Right cardiac atrium (tissue), 5 donors: ENCODE data around the gene DGKQ. TPM values are rescaled to one million over a fixed set of nuclear protein-coding genes. Genes with fewer than 3 reads are reported as not detected.

Source experiments
- ATAC-seq, 2 donors: fragments of 200-7000 bp; cut with Tn5 transposase; one replicate each; pipeline versions ENCODE4 v1.8.0 to v1.9.1; 2020; ENCODE audit warnings: moderate library complexity in 2 of 2, mild to moderate bottlenecking in 1 of 2
- DNase-seq, 3 donors: peaks; one replicate each; pipeline ENCODE4 v3.0.0-alpha.2; 2020
- H3K27ac ChIP-seq: one replicate; pipeline ENCODE4 v1.5.1; 2013; ENCODE audit warnings: mild to moderate bottlenecking, low read length, control low read depth, moderate library complexity
- H3K27me3 ChIP-seq: one replicate; pipeline ENCODE4 v1.6.1; 2013; ENCODE audit not compliant: control insufficient read depth, insufficient read depth
- H3K4me1 ChIP-seq: one replicate; pipeline ENCODE4 v1.6.1; 2013; ENCODE audit warnings: low read length; ENCODE audit not compliant: control insufficient read depth, insufficient read depth
- H3K4me3 ChIP-seq: one replicate; pipeline ENCODE4 v1.5.1; 2013; ENCODE audit warnings: low read length, control low read depth
- H3K9me3 ChIP-seq: one replicate; pipeline ENCODE4 v1.6.1; 2013; ENCODE audit warnings: low read length; ENCODE audit not compliant: control insufficient read depth
- WGBS: extraction: QIAGEN DNeasy Blood & Tissue Kit; methylation state at CpG from one replicate; pipeline ENCODE4 v1.1.7; 2013; 5-methylcytosine and 5-hydroxymethylcytosine counted together
- intact Hi-C, 4 donors: fragments of 100-400 bp; cut with DNase I; formaldehyde crosslinking; loops; one replicate each; pipeline versions ENCODE4 v1.11.0 to v1.14.0; 2022 to 2023
- polyA plus RNA-seq: library from polyadenylated mRNA; stranded (reverse); fragments of 200-250 nt; gene quantifications from one replicate; pipeline ENCODE4 v1.2.3, GENCODE V29; 2013
- total RNA-seq, 4 donors: library from RNA; stranded (reverse); fragmentation: NEBNext Ultra II Directional; extraction: Animal tissue kit (Norgen Biotek cat#: 25700); gene quantifications; one replicate each; pipeline ENCODE4 v1.2.1, GENCODE V29; 2021
- donor health status: healthy with polysubstance abuse.
- donor health status: DM: no; HTN: yes; CAD: no.
- donor health status: DM: no; HTN: no; CAD: no.
- donor health status: DM: no; HTN: yes; CAD: no; lungs with severe emphysema.
- donor health status: DM: yes; HTN: yes; CAD: no.

The DGKQ gene
- total and polyA plus RNA-seq, 5 donors = 3.6 to 4.9 (median 4.5) TPM

GRCh38 chr4:991451-992296 lies 18.3 kb upstream of the DGKQ start:
- intact Hi-C loops = no loop called here
- 93% methylated on average over 50 of the region's 50 CpGs for WGBS
- DNase-seq (peak; percentile 17 to 56 (median 54)), ATAC-seq (no peak)
- Histone ChIP-seq H3K27me3 (no peaks in the 10 kb centered on the region), H3K9me3 (no peaks in the 10 kb centered on the region), H3K4me3 (no peak overlapping the region), H3K4me1 (no peaks in the 10 kb centered on the region), H3K27ac (no peak overlapping the region)

- no peaks in the 10 kb centered on the region for H3K27me3 ChIP-seq
- H3K27ac ChIP-seq = no peak overlapping the region
- no peaks in the 10 kb centered on the region for H3K4me1 ChIP-seq
- 90% methylated on average over 26 of the region's 26 CpGs for WGBS
- DNase-seq = peak; percentile 16 to 54 (median 50)
- no peak overlapping the region for H3K4me3 ChIP-seq
- no peak for ATAC-seq
- H3K9me3 ChIP-seq = no peaks in the 10 kb centered on the region
- intact Hi-C loops = no loop called here
Observed at GRCh38 chr4:990746-991367, 17.5 kb upstream of the DGKQ start.

- peak; percentile 13 to 61 (median 46) for DNase-seq
- 96% methylated on average over 58 of the region's 58 CpGs for WGBS
- H3K27me3 ChIP-seq = no peaks in the 10 kb centered on the region
- intact Hi-C loops = loop anchor here in 1 of 4 donors (10.0 kb wide), 1 partner anchor 235 kb away; no protein-coding TSS in a partner anchor
- no peak for ATAC-seq
- H3K9me3 ChIP-seq = no peaks in the 10 kb centered on the region
- no peak overlapping the region for H3K4me3 ChIP-seq
- H3K4me1 ChIP-seq = no peaks in the 10 kb centered on the region
- no peak overlapping the region for H3K27ac ChIP-seq
Observed at GRCh38 chr4:989722-990471, 16.5 kb upstream of the DGKQ start.

- H3K27me3 ChIP-seq = no peaks in the 10 kb centered on the region
- ATAC-seq (no peak), DNase-seq (peak; percentile 13 to 63 (median 40))
- no peaks in the 10 kb centered on the region for H3K9me3 ChIP-seq
- H3K4me3 ChIP-seq = no peak overlapping the region
- no peak overlapping the region for H3K27ac ChIP-seq
- 89% methylated on average over 69 of the region's 69 CpGs for WGBS
- H3K4me1 ChIP-seq = no peaks in the 10 kb centered on the region
- intact Hi-C loops = loop anchor here in 1 of 4 donors (10.0 kb wide), 1 partner anchor 234 kb away; no protein-coding TSS in a partner anchor
Observed at GRCh38 chr4:988726-989721, 15.7 kb upstream of the DGKQ start.

- peak in 2 of 3 donors; percentile 55 to 65 for DNase-seq
- ATAC-seq = no peak
- no peaks in the 10 kb centered on the region for H3K4me1 ChIP-seq
- no peak overlapping the region for H3K27ac ChIP-seq
- peak overlapping the region; percentile 74 for H3K4me3 ChIP-seq
- 79% methylated on average over 37 of the region's 37 CpGs for WGBS
- no peaks in the 10 kb centered on the region for H3K27me3 ChIP-seq
- H3K9me3 ChIP-seq = no peaks in the 10 kb centered on the region
- intact Hi-C loops = loop anchor here in 1 of 4 donors (10.0 kb wide), 1 partner anchor 233 kb away; no protein-coding TSS in a partner anchor
Observed at GRCh38 chr4:987624-988513, 14.5 kb upstream of the DGKQ start.

GRCh38 chr4:986879-987623 lies 13.7 kb upstream of the DGKQ start, which contains the start of gene IDUA:
Gene IDUA (plus strand): TSS chr4:987044. CDS start chr4:987085, 41 bp downstream.
- no peaks in the 10 kb centered on the region for H3K4me1 ChIP-seq
- ATAC-seq (peak; percentile 87 to 90), DNase-seq (peak; percentile 82 to 94 (median 94))
- intact Hi-C loops = loop anchor here in 1 of 4 donors (10.0 kb wide), 1 partner anchor 232 kb away; no protein-coding TSS in a partner anchor
- H3K4me3 ChIP-seq = peak within 1 kb of the TSS; percentile 74
- H3K27me3 ChIP-seq = no peaks in the 10 kb centered on the region
- WGBS = 1% methylated on average over 69 of the region's 69 CpGs
- no peak within 1 kb of the TSS for H3K27ac ChIP-seq
- no peaks in the 10 kb centered on the region for H3K9me3 ChIP-seq

- Histone ChIP-seq H3K27ac (no peak overlapping the region), H3K9me3 (no peaks in the 10 kb centered on the region), H3K4me1 (no peaks in the 10 kb centered on the region), H3K4me3 (peak overlapping the region; percentile 74), H3K27me3 (no peaks in the 10 kb centered on the region)
- ATAC-seq (peak in 1 of 2 donors; percentile 1), DNase-seq (no peak)
- intact Hi-C loops = loop anchor here in 1 of 4 donors (10.0 kb wide), 1 partner anchor 232 kb away; no protein-coding TSS in a partner anchor
- 3% methylated on average over 14 of the region's 14 CpGs for WGBS
Observed at GRCh38 chr4:986428-986878, 13.1 kb upstream of the DGKQ start.

GRCh38 chr4:985123-985830 lies 11.9 kb upstream of the DGKQ start:
- Histone ChIP-seq H3K4me1 (no peaks in the 10 kb centered on the region), H3K27ac (no peak overlapping the region), H3K9me3 (no peaks in the 10 kb centered on the region), H3K4me3 (peak overlapping the region; percentile 7), H3K27me3 (no peaks in the 10 kb centered on the region)
- ATAC-seq = peak; percentile 78 to 80
- peak; percentile 75 to 93 (median 92) for DNase-seq
- 48% methylated on average over 23 of the region's 23 CpGs for WGBS
- intact Hi-C loops = loop anchor here in 1 of 4 donors (10.0 kb wide), 1 partner anchor 230 kb away; no protein-coding TSS in a partner anchor
